Mucosa of descending colon (tissue), 3 donors: ENCODE data around the gene NUTM2D. TPM values are rescaled to one million over a fixed set of nuclear protein-coding genes. Genes with fewer than 3 reads are reported as not detected.
"Not testable (repeated sequence)": the region's sequence is repeated elsewhere in the genome, so short reads cannot be mapped to it uniquely, and the experiment has no call there.

ENCODE experiments used
- ATAC-seq: fragments of 200-7000 bp; cut with Tn5 transposase; one replicate; pipeline ENCODE4 v1.9.1; 2020; ENCODE audit warnings: mild to moderate bottlenecking, moderate library complexity
- DNase-seq, 3 donors: peaks; one replicate each; pipeline ENCODE4 v3.0.0-alpha.2; 2020
- H3K36me3 ChIP-seq: fragments of 200-600 bp; one replicate; pipeline ENCODE4 v1.8.0; 2021; ENCODE audit warnings: low read depth, mild to moderate bottlenecking
- H3K4me1 ChIP-seq: fragments of 200-600 bp; one replicate; pipeline ENCODE4 v1.8.0; 2021; ENCODE audit warnings: low read depth, mild to moderate bottlenecking
- H3K4me3 ChIP-seq: fragments of 200-600 bp; one replicate; pipeline ENCODE4 v1.8.0; 2021; ENCODE audit warnings: mild to moderate bottlenecking
- H3K9me3 ChIP-seq: fragments of 200-600 bp; one replicate; pipeline ENCODE4 v1.8.0; 2021; ENCODE audit warnings: mild to moderate bottlenecking
- intact Hi-C, 2 donors: fragments of 100-400 bp; cut with DNase I in 1 of 2; cut with micrococcal nuclease in 1 of 2; formaldehyde crosslinking; loops; one replicate each; pipeline versions ENCODE4 v1.11.0 to v1.11.1; 2022; cut with DNase I, micrococcal nuclease
- total RNA-seq, 3 donors: library from RNA; stranded (reverse); fragmentation: NEBNext Ultra II Directional in 2 of 3; extraction: Animal tissue kit (Norgen Biotek cat#: 25700) in 2 of 3; gene quantifications; one replicate each; pipeline versions ENCODE4 v1.2.1 to v1.2.4, GENCODE V29; 2021 to 2023
- TF ChIP-seq, protein P1 (sequence below): fragments of 200-600 bp; IDR thresholded peaks from one replicate; pipeline ENCODE4 v1.8.0; 2022; ENCODE audit warnings: antibody characterized with exemption, mild to moderate bottlenecking
- donor health status: DM: no; HTN: no; CAD: no; lungs with moderate emphysema.
- donor health status: DM: no; HTN: no; CAD: no.
- donor health status: DM: no; HTN: yes; CAD: no.

The NUTM2D gene
- total RNA-seq, 3 donors from 2014 or later, result 7.0 to 7.2 (median 7.1) TPM

DNA sequence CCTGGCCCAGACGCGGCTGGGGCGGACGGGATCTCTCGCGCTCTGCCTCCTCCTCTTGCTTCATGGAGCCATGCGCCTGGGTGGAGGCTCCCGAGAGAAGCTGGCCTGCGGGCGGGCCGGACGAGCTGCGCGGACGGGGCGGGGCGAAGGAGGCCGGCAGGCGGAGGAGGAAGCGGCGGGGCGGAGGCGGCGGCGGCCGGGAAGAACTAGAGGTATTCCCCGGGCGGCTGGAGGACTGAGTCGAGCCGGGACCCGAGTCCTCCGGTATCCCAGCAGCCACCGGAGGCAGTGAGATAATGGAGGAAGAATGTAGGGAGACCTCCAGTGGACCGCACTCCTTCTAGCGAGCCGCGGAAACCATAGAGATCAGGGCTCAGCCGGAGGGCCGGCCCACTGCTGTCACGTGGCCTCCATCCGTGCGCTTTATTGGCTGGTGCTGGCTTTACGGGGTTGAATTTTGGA, 15.3 kb upstream of the NUTM2D start:
- DNase-seq, result peak; percentile 89 to 93 (median 93)
- H3K4me1 ChIP-seq, intact Hi-C loops, H3K36me3 ChIP-seq, H3K9me3 ChIP-seq: not testable (repeated sequence)
- peak overlapping the region; percentile 22 for H3K4me3 ChIP-seq
- ATAC-seq, result peak; percentile 90

DNA sequence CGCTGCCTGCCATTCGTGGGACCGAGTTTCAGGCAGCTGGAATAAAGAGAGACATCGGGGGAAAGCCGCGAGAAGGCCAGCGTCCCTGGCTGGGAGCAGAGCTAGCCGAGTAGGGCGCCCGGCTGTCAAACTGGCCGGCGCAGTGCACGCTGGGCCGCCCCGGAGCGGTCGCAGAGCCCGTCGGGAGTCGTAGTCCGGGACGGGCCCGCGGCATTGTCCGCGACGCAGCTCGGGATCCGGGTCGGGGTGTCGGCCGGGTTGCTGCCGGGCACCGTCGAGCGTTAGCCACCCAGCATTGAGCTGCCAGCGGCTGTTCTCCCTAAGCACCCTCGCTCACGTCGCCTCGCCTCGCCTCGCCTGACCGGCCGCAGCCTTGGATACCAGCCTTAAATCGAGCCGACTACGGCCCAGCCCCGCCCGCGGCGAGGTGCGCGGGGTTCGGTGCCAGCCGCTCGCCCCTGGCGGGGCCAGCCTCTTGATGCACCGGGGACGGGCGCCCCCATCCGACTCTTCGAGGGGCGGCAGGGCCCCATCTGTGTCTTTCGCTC, 14.8 kb upstream of the NUTM2D start:
- intact Hi-C loops, H3K4me1 ChIP-seq, H3K9me3 ChIP-seq, H3K36me3 ChIP-seq: not testable (repeated sequence)
- ATAC-seq (peak; percentile 86), DNase-seq (peak; percentile 87 to 88 (median 88))
- H3K4me3 ChIP-seq, result peak overlapping the region; percentile 22
- TF ChIP-seq, protein P1, sequence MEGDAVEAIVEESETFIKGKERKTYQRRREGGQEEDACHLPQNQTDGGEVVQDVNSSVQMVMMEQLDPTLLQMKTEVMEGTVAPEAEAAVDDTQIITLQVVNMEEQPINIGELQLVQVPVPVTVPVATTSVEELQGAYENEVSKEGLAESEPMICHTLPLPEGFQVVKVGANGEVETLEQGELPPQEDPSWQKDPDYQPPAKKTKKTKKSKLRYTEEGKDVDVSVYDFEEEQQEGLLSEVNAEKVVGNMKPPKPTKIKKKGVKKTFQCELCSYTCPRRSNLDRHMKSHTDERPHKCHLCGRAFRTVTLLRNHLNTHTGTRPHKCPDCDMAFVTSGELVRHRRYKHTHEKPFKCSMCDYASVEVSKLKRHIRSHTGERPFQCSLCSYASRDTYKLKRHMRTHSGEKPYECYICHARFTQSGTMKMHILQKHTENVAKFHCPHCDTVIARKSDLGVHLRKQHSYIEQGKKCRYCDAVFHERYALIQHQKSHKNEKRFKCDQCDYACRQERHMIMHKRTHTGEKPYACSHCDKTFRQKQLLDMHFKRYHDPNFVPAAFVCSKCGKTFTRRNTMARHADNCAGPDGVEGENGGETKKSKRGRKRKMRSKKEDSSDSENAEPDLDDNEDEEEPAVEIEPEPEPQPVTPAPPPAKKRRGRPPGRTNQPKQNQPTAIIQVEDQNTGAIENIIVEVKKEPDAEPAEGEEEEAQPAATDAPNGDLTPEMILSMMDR, result peak; percentile 21

DNA sequence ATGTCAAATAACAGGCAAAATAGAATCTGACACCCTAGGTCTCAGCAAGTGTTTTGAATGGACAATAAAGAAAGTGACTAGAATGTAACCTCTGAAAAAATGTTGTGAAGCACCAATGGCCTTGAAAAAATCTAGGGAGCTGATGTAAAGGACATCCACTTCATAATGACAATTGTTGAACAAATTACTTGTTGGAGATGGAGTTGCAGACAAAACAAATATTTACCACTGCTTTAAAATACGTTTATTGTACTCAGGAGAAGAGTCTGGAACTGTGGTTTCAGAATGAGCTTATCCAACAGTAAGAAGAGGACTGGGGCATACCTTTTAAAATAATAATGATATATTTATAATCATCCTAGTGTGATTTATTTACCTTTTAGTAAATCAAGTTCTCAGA, 11.8 kb upstream of the NUTM2D start:
- H3K36me3 ChIP-seq, ATAC-seq, H3K4me3 ChIP-seq, H3K4me1 ChIP-seq, DNase-seq, H3K9me3 ChIP-seq, intact Hi-C loops: not testable (repeated sequence)

DNA sequence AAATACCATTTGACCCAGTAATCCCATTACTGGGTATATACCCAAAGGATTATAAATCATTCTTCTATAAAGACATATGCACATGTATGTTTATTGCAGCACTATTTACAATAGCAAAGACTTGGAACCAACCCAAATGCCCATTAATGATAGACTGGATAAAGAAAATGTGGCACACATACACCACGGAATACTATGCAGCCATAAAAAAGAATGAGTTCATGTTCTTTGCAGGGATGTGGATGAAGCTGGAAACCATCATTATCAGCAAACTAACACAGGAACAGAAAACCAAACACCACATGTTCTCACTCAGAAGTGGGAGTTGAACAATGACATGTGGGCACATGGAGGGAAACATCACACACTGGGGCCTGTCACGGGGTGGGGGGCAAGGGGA, 7.4 kb upstream of the NUTM2D start:
- ATAC-seq, intact Hi-C loops, H3K36me3 ChIP-seq, DNase-seq, H3K4me1 ChIP-seq, H3K9me3 ChIP-seq, H3K4me3 ChIP-seq: not testable (repeated sequence)

DNA sequence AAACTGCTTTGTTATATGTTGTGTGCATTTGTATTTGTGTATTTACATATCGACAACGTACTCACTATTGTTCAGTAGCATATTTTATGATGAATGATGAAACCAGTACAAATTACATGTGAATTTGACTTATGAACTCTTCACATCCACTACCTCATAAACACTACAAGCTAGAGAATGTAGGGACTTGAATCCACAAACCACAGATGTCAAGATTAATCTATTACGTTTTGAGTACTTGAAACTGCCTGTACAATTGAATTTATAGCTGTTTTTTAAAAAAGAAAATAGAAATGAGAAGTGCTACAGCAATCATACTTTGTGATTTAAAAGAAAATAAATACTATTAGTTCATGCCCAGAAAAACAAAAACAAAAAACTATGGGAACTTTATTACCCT, 4.7 kb upstream of the NUTM2D start:
- H3K4me1 ChIP-seq, intact Hi-C loops, H3K4me3 ChIP-seq, DNase-seq, H3K9me3 ChIP-seq, H3K36me3 ChIP-seq, ATAC-seq: not testable (repeated sequence)

DNA sequence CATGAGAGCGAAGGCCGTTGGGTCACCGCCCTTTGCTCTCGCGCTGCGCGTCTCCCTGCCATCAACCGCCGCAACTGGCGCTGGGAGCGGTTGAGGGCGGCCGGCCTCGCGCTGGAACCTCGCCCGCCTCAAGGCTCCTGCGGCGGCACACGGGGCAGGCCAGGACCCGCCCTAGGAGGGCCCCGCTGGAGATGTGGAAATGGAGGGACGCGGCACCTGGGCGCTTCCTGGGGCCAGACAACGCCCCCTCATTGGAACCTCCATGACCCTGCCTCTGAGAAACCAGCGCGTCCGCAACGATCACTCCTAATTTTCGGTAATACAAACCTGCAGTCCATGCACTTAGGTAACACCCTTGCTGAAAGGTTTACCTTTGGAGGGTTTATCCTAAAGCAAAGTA, 2.4 kb upstream of the NUTM2D start:
- H3K4me3 ChIP-seq, H3K4me1 ChIP-seq, intact Hi-C loops, H3K9me3 ChIP-seq, DNase-seq, ATAC-seq, H3K36me3 ChIP-seq: not testable (repeated sequence)

DNA sequence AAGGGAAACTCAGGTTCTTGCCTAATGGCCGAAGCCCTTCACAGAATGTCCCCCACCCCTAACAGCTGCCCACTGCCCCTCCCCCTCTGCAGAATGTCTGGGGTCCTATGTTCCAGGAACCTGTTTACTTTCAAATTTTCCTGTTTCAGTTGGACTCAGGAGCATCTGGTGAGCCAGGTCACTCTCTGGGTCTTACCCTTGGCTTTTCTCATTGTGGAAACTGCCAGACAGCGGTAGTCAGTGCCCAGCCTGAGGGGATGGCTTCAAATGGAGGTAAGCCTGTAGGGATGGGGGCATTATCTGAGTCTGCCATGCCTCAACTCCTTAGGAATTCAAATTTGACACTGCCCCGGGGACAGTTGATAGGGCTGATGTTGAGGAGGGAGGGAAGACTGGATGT, 615 bp downstream of the NUTM2D start:
- H3K4me1 ChIP-seq, H3K9me3 ChIP-seq, DNase-seq, intact Hi-C loops, H3K36me3 ChIP-seq, H3K4me3 ChIP-seq, ATAC-seq: not testable (repeated sequence)

DNA sequence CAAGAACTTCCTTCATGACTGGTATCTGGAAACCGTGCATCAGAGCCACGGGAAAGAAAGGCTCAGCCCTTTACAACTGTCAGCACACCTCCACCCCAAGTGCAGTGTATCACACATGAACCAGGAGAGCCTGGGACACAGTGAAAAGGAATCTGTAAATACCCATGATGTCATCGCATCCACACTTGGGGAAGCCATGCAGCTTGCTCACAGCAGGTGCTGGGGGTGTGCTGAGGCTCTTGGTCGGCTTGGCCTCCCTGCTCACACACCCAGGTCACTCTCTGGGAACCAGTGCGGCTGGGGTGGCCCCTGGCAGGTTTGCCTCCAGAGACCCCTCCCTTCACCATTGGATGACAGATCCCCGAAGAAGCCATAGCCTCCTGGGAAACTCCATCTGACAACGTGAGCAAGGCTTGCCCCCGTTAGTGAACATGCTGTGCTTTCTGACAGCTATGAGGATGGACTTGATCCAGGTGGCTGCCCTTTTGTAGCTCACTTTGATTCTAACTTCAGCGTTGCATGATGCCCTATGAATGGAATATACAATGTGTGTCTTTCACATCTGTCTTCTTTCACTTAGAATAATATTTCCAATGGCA, 12.1 kb downstream of the NUTM2D start:
- H3K4me1 ChIP-seq, H3K4me3 ChIP-seq, H3K36me3 ChIP-seq, H3K9me3 ChIP-seq, intact Hi-C loops, DNase-seq: not testable (repeated sequence)
- ATAC-seq, result peak; percentile 79

DNA sequence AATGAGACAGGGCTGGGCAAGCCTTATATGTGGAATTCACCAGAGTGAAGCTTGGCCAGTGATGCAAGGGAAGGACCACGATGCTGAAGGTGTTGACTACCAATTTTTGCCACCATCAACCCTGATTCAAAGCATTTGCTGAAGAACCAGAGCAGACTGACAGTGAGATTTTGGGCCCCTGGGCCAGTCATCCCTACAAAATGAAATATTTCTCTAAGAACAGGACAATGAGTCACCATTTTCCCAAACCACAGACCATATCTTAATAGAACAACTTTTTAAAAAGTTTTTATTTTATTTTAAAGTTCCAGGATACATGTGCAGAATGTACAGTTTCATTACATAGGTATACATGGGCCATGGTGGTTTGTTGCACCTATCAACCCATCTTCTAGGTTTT, 16.5 kb downstream of the NUTM2D start:
- H3K36me3 ChIP-seq, H3K4me1 ChIP-seq, intact Hi-C loops, ATAC-seq, H3K4me3 ChIP-seq, H3K9me3 ChIP-seq, DNase-seq: not testable (repeated sequence)

DNA sequence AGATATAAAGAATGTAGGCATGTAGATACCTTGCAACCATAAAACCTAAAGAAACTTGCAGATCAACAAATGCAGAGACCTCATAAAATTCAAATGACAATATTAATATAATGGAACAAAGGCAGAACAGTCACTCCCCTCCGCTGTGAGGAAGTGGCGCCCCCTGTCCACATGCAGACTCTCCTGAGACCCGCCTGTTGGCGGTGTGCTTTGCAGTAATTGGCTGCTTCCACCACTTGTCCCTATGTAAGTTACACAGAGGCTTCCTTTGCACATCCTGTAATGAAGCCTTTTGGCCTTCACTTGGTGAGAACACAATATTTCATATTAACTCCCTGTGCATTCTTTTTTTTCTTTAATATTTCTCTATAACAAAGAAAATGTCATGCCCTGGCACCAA, 21.6 kb downstream of the NUTM2D start:
- H3K4me3 ChIP-seq, H3K36me3 ChIP-seq, H3K4me1 ChIP-seq, ATAC-seq, intact Hi-C loops, H3K9me3 ChIP-seq, DNase-seq: not testable (repeated sequence)

DNA sequence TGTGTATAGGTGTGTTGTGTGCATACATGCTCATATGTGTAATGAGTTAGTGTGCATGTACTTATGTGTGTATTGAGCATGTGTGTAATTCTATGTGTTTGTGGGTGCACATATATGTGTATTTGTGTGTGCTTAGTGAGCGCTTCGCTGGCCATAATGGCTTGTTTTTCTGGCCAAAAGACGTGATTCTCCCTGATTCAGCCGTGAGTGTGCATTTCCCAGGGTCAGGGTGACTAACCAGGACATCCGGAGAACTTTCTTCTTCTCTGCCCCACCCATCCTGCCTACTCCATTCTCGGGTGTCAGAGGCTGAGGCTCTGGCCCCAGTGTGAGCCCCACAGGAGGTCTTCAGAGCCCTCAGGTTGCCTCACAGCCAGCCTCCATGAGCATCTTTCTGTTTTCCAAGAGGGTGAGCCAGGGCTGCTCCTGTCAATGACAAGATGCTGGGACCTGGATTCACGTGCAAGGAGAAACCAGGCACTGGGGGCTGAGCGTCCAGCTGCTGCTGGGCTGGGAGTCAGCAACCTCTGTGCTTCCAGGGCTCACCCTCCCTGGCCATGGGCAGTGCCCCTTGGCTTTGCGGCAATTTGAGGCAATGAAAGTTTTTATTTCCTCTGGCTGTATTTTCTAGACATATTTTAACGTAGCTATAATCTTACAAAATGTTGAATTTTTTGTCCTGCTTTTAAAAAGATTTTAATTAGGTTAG, 25.8 kb downstream of the NUTM2D start:
- not testable (repeated sequence) for ATAC-seq

DNA sequence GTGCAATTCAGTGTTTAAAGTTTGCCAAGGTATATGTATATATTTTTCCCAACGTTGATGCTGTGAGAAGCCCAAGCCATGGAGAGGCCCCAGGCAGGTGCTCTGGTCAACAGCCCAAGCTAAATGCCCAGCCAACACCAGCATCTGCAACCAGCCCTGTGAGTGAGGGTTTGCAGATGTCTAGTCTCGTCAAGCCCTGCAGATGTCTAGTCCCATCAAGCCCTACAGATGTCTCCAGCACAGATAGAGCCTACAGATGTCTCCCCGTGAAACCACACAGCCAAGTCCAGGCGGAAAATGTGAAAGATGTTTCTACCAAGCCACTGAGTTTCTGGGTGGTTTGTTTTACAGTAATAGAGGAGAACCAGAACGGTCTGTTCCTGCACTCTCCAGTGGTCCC, 26.7 kb downstream of the NUTM2D start:
- H3K4me3 ChIP-seq, intact Hi-C loops: not testable (repeated sequence)

More for the DNA sequence above, 25.8 kb downstream of the NUTM2D start:
- H3K9me3 ChIP-seq, H3K4me1 ChIP-seq, intact Hi-C loops, H3K4me3 ChIP-seq, H3K36me3 ChIP-seq, DNase-seq: not testable (repeated sequence)

DNA sequence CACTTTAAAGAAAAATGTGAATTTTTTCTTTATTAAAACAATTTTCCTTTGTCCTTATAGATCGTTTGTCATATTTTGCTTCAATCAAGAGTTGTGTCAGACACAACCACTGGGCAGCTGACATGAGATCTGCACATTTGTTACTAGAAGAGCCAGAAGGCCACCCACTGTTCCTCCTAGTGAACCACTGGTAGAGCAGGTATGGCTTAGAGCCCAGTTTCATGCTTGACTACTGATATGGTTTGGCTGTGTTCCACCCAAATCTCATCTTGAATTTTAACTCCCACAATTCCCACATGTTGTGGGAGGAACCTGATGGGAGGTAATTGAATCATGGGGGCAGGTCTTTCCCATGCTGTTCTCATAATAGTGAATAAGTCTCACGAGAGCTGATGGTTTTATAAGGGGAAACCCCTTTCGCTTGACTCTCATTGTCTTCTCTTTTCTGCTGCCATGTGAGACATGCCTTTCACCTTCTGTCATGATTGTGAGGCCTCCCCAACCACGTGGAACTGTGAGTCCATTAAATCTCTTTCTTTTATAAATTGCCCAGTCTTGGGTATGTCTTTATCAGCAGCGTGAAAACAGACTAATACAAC, 28.3 kb downstream of the NUTM2D start:
- H3K9me3 ChIP-seq, DNase-seq, H3K4me3 ChIP-seq, H3K36me3 ChIP-seq, intact Hi-C loops, H3K4me1 ChIP-seq, ATAC-seq: not testable (repeated sequence)

More for the DNA sequence above, 26.7 kb downstream of the NUTM2D start:
- H3K36me3 ChIP-seq, DNase-seq, H3K9me3 ChIP-seq, H3K4me1 ChIP-seq, ATAC-seq: not testable (repeated sequence)
